Measurements from ENCODE around the gene ILDR1.
"Not testable (repeated sequence)": the region's sequence is repeated elsewhere in the genome, so short reads cannot be mapped to it uniquely, and the experiment has no call there.

Gene ILDR1

GRCh38 chr3:121943431-121943830, 78.6 kb downstream of the ILDR1 start:
- TF ChIP-seq SP1 (IDR thresholded peaks at IDR 0.05) (no peak), ZNF384 (IDR thresholded peaks at IDR 0.05) (no peak), FOXA1 (IDR thresholded peaks at IDR 0.05) (no peak), CTBP1 (IDR thresholded peaks at IDR 0.05; ENCODE audit: borderline replicate concordance) (no peak), FOXM1 (IDR thresholded peaks at IDR 0.05; ENCODE audit: borderline replicate concordance) (no peak), TARDBP (IDR thresholded peaks at IDR 0.05) (no peak), SUZ12 (IDR thresholded peaks at IDR 0.05) (no peak)
- no peak for DNase-seq (ENCODE audit: extremely low spot score)
- ChIA-PET POLR2A (no interaction called here), CTCF (no interaction called here)

DNA sequence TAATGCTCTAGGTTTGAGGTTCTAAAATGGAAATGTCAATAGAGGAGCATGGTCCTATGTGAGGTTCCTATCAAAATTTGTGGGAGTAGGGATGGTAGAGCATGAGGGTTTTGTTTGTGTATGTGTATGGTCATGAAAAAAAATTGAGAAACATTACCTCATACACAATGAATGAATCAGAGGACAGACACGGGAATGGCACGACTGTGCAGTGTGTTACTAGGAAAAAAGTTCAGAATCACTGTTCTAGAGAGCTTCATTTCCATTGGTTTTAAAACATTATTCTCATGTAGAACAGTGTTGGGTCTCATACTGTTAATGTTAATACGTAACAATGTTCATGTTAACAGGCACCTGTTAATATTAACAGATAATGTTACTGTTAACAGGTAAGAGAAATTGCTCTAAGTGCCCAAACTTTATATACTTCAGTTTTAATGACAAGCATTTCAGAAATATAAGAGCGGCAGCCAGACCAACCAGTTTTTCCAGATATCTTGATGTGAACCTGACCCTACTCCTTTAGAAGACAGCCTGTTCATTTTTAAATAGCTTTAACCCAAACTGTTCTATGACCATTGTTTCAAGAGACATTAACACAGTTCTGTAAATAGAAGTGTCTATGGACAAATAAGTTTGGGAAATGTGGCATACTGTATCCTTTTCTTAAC, 79.8 kb downstream of the ILDR1 start:
- CTCF ChIA-PET = no interaction called here

DNA sequence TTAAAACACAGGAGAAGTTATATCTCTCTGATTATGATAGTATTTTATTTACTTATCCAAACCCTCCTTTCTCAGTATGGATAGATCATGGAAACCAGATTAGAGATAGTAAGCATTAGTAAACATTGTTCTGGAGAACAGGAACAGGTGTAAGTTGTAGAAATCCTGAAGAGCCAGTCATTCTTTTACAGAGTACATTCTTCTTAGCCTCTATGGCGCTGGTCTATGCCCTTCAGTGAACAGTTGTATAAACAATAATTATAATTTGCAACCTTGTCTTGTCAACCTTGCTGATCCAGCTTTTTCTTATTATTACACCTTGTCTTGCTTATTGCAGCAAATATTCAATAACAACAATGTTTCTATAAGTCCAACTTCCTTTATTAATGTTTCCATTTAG, 80.5 kb downstream of the ILDR1 start:
- ChIA-PET CTCF (no interaction called here), POLR2A (no interaction called here)
- TF ChIP-seq CTBP1 (IDR thresholded peaks at IDR 0.05; ENCODE audit: borderline replicate concordance) = no peak
- no peak for TF ChIP-seq HDGF (IDR thresholded peaks at IDR 0.05; ENCODE audit: borderline replicate concordance)
- no peak for TF ChIP-seq NFRKB (IDR thresholded peaks at IDR 0.05)
- TF ChIP-seq SP1 (IDR thresholded peaks at IDR 0.05) = no peak
- no peak for DNase-seq (ENCODE audit: extremely low spot score)

More for the DNA sequence above, 79.8 kb downstream of the ILDR1 start:
- no peak for DNase-seq (ENCODE audit: extremely low spot score)
- POLR2A ChIA-PET = no interaction called here
- no peak for TF ChIP-seq ELF4 (IDR thresholded peaks at IDR 0.05)
- TF ChIP-seq ARNT (IDR thresholded peaks at IDR 0.05) = no peak
- TF ChIP-seq SUZ12 (IDR thresholded peaks at IDR 0.05) = no peak
- TF ChIP-seq FOXK2 (IDR thresholded peaks at IDR 0.05) = no peak
- TF ChIP-seq PKNOX1 (IDR thresholded peaks at IDR 0.05) = no peak
- TF ChIP-seq ZNF384 (IDR thresholded peaks at IDR 0.05) = no peak
- TF ChIP-seq L3MBTL2 (conservative IDR thresholded peaks at IDR 0.05) = no peak
- TF ChIP-seq CTBP1 (IDR thresholded peaks at IDR 0.05; ENCODE audit: borderline replicate concordance) = no peak
- TF ChIP-seq NFRKB (IDR thresholded peaks at IDR 0.05) = no peak
- no peak for TF ChIP-seq SP1 (IDR thresholded peaks at IDR 0.05)
- TF ChIP-seq FOXM1 (IDR thresholded peaks at IDR 0.05; ENCODE audit: borderline replicate concordance) = no peak
- no peak for TF ChIP-seq FOXA1 (IDR thresholded peaks at IDR 0.05)
- no peak for TF ChIP-seq BHLHE40 (IDR thresholded peaks at IDR 0.05; ENCODE audit: borderline replicate concordance)

GRCh38 chr3:121938141-121938855, 83.7 kb downstream of the ILDR1 start:
- POLR2A ChIA-PET; CTCF ChIA-PET; DNase-seq (ENCODE audit: extremely low spot score): not testable (repeated sequence)

Data from HEK293T (cell line).